Posterior cingulate gyrus (tissue), 11 donors: ENCODE results near the gene BIRC3.

Experiments used
- DNase-seq, 10 donors: peaks; one replicate each; pipeline versions ENCODE4 v3.0.0 to v3.0.0-alpha.2; 2020 to 2021; ENCODE audit warnings: mixed read lengths in 3 of 10
- intact Hi-C: fragments of 100-400 bp; cut with DNase I; formaldehyde crosslinking; loops from one replicate; pipeline ENCODE4 v1.15.1; 2023

BIRC3 gene

GRCh38 chr11:102317099-102317767 lies at the start of gene BIRC3:
Gene BIRC3 (plus strand): TSS chr11:102317484. CDS start chr11:102324510, 7,026 bp downstream.
- DNase-seq, result peak in 9 of 10 donors; percentile 33 to 93 (median 53)

GRCh38 chr11:102267609-102268008 lies 49.7 kb upstream of the BIRC3 start:
- intact Hi-C loops, result no loop called here
- DNase-seq, result no peak

More at GRCh38 chr11:102317099-102317767, at the start of gene BIRC3:
- intact Hi-C loops, result no loop called here

DNA sequence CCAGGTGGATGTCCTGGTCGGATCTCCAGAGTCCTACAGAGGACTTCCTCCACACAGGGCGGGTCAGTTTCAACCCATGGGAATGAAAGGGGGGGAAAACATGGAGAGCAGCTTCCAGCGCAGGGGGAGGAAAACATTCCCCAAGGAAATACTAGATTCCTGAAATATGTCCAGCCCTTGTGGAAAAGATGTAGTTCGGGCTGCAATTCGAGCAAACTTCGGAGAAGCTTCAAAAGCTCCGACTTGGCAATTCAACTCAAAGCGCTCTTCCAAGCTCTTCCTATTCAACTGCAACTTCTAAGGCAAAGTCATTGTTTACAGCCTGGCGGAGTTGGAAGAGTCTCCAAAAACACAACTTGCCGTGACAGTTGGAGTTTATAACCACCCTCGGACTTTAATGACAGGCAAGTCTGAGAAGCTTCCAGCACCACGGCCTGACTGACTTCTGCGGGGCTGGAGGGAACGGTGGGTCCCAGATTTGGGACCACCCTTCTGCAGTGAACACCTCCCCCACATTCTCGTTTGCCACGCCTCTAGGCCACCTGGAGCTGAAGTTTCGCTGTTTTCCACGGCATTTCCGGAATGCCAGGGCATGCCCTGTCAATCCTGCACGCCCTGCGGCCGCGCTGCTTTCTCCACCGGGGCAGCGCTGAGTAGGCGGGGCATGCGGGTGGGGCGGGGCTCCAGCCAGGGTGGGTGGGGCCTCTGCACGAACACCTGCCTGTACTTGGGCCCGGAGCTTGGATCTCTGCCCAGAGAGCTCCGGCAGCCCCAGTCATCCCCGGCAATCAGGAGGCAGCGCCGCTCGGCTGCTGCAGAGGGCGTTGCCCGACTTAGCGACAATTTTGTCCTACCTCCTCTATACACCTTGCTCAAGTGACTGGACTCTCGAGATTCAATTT lies 49.0 kb upstream of the BIRC3 start:
- intact Hi-C loops, result no loop called here
- peak in 8 of 10 donors; percentile 13 to 90 (median 40) for DNase-seq

GRCh38 chr11:102268985-102269470 lies 48.3 kb upstream of the BIRC3 start:
- no peak for DNase-seq
- intact Hi-C loops, result no loop called here

DNA sequence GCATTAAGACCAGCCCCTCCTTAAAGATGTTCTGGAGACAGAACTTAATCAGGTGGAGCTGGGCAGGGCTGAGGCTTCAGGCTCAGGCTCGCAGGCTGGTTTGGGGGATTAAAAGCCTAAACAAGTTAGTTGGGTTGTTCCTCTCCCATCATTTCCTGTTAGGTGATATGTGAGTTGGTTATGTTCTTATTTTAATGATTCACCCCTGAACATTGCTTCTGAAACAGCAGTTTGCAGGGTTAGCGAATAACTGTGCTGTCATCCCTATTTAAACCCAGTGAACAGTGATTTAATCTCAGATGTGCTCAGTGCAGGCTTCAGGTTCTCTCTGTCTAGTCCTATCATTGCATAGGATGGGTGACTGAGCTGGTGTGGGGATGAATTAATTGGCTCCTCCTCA lies 47.4 kb upstream of the BIRC3 start:
- intact Hi-C loops, result no loop called here
- no peak for DNase-seq

DNA sequence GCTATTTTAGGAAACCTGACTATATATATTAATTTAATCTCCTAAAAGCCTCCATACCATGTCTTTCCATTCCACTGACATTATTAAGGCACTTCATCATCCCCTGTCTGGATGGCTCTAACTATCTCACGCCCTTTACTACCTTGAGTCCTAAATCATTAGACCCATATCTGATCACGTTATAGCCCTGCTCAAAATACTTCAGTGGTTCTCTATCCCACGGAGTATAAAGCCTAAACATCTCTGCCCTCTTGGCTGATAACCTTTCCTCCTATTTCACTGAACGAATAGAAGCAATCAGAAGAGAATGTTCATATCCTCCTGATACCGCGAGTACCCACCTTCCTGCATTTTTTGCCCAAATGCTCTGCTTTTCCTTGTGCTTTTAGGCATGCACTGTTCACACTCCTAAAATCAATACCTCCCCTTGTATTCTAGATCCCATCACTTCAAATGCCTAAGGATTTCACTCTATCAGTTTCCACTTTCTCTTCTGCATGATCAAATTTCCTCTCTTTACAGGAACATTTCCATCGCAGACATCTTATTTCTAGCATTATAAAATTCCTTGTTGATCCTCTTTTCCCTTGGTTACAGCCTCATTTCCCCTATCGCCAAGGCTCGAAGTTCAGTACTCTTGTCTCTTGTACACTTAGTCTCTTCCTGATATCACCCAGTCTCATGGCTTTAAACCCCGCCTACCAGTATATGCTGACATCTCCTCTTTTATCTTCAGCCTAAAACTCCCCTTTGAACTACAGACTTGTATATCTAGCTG lies 45.0 kb upstream of the BIRC3 start:
- DNase-seq, result no peak
- intact Hi-C loops, result no loop called here

DNA sequence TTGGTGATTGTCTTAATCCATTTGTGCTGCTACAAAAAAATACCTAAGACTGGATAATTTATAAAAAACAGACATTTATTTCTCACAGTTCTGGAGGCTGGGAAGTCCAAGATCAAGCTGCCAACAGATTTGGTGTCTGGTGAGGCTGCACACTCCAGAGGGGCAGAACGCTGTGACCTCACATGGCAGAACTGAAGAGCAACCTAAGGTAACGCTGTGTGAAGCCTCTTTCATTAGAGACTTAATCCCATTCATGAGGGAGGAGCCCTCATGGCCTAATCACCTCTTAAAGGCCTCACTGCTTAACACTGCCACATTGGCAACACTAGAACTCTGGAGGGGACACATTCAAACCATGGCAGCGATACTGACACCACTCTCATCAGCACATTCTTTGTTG lies 42.7 kb upstream of the BIRC3 start:
- intact Hi-C loops, result no loop called here
- DNase-seq, result no peak

- no peak for DNase-seq
- intact Hi-C loops, result no loop called here
Observed at GRCh38 chr11:102276362-102276761, 40.9 kb upstream of the BIRC3 start.

GRCh38 chr11:102276783-102277182 lies 40.5 kb upstream of the BIRC3 start:
- DNase-seq, result no peak

DNA sequence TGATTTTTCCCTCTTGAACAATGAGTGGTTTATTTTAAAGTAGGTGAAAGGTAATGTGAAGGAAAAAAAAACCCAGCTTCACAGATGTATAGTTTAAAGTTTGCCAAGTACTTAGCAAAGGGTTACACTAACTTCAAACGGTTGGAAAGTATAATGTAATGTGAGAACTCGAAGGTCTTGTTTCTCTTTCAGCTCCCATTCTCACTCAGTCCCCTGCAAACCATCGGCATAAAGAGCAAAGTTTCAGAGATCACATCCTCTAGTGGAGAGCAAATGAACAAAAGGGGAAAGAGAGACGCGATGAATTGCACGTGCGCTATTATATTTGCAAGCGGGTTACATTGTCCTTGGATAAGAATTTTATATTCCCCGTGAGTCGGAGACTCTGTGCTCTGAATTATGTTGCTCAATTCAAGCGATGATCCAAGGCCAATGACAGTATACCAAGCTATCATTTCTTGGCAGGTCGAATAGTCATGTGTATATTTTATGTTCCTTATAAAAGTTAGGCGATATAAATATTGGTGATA lies 37.6 kb upstream of the BIRC3 start:
- no peak for DNase-seq
- intact Hi-C loops, result no loop called here

More at GRCh38 chr11:102276783-102277182, 40.5 kb upstream of the BIRC3 start:
- intact Hi-C loops, result no loop called here

- intact Hi-C loops, result no loop called here
- no peak for DNase-seq
Observed at GRCh38 chr11:102280245-102280833, 36.9 kb upstream of the BIRC3 start.

- no peak for DNase-seq
- intact Hi-C loops, result no loop called here
Observed at GRCh38 chr11:102283116-102283485, 34.2 kb upstream of the BIRC3 start.

DNA sequence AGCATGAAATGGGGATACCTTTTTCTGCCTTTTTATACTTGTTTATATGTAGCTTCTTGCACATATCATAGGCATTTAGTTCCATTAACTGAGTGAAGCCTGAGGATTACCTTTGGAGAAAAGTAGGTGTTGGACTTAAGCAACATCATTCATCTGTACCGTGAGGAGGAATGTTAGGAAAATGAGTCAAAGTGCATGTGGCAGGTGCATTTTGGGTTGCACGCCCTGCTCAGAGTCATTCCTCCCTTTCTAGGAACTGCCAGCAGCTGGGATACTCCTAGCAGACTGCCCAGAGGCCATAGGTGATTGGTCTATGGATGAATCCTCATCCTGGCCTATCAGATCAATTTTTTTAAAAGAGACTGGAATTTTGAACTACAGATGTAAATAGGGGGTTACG lies 33.3 kb upstream of the BIRC3 start:
- DNase-seq, result no peak
- intact Hi-C loops, result no loop called here

DNA sequence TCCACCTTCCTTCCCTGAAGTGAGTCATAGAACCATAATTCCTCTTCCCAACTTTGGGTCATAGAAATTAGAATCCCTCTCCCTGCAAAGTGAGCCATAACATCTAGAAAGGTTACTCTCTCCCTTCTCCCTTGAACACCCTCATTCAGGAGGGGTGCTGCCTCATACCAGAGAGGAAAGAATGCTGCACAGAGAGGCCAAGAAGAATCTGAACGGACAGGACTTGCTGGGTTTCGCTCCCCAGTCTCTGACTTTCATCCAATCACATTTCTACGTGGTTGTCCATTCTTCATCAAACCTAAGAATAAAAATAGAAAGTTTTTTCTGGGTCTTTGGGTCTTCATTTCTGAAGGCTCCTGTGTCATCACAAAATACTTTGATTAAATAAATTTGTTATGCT lies 31.0 kb upstream of the BIRC3 start:
- no peak for DNase-seq
- intact Hi-C loops, result loop anchor here (5.0 kb wide), 2 partner anchors 211 to 381 kb away; no protein-coding TSS in a partner anchor

DNA sequence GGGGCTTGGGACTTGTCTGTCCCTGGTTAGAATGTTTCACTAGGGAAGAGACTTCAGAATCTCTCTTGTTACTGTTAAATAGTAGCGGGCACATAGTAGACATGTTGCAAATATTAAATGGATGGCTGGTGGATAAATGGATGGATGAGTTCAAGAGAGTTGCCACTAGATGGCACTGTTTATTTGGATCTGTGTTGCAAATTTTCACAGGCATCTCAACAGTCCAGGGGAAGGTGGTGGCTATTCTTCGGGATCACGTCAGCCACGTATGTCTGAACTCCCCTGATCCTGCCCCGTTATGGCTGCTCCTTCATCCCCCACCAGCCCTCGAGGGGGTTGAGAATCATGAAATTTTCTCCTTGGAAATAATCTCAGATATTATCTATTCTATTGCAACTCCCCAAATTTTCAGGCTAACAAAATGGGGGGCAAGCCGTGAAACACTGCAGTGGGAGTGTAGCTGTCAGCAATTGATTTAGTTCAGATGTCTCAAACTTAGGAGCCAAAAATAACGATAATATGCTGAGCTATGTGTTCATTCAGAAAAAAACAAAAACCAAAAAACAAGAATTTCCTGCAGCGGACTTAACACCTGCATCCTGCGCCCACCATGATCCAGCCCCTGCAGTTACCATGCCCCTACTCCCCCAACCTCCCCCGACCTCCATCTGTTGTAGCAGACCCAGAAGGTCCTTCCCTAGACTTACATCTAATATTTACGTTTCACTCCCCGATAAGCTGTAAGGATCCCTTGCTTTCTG lies 29.1 kb upstream of the BIRC3 start:
- intact Hi-C loops, result loop anchor here (5.0 kb wide), 2 partner anchors 209 to 379 kb away; no protein-coding TSS in a partner anchor
- DNase-seq, result peak in 4 of 10 donors; percentile 18 to 81 (median 29)

- no peak for DNase-seq
- intact Hi-C loops, result loop anchor here (5.0 kb wide), 2 partner anchors 209 to 379 kb away; no protein-coding TSS in a partner anchor
Observed at GRCh38 chr11:102288725-102289083, 28.6 kb upstream of the BIRC3 start.

- intact Hi-C loops, result loop anchor here (5.0 kb wide), 2 partner anchors 208 to 378 kb away; no protein-coding TSS in a partner anchor
- no peak for DNase-seq
Observed at GRCh38 chr11:102289592-102289991, 27.7 kb upstream of the BIRC3 start.

DNA sequence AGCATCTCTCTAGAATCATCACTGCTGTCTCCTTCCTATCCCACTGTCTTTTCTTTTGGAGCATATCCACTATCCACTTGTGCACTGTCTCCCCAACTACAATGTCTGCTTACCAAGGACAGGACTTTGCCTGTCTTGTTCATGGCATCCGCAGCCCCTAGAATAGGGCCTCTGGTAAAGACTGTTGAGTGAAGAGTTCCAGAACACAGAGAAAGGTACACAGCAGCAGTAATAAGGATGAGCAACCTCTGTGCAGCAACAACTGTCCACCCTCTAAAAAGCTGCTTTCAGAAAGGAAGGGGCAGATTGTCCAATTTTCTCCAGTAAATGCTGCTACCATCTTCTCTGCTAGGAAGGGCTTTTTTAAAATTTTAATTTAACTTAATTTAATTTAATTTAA lies 25.5 kb upstream of the BIRC3 start:
- DNase-seq, result no peak
- intact Hi-C loops, result loop anchor here (5.0 kb wide), 1 partner anchor 55 kb away; the partner anchor contains the start of gene BIRC2

GRCh38 chr11:102292933-102293332 lies 24.4 kb upstream of the BIRC3 start:
- no peak for DNase-seq
- intact Hi-C loops, result loop anchor here (5.0 kb wide), 1 partner anchor 54 kb away; the partner anchor contains the start of gene BIRC2
